Measurements from ENCODE around the gene CDKN1A.

The CDKN1A gene

GRCh38 chr6:36724514-36725390 is 46.2 kb downstream of the CDKN1A start:
- H3K4me2 ChIP-seq (ENCODE audit: low read length) = no peak overlapping the region
- H2AFZ ChIP-seq (ENCODE audit: low read length) = no peak overlapping the region
- no peaks in the 10 kb centered on the region for H3K79me2 ChIP-seq (ENCODE audit: insufficient read depth, low read length)
- no peak overlapping the region for H3K27ac ChIP-seq (ENCODE audit: low read depth, low read length, poor library complexity, severe bottlenecking)
- H3K4me3 ChIP-seq (ENCODE audit: low read depth, low read length, poor library complexity, severe bottlenecking) = no peak overlapping the region
- H3K9me2 ChIP-seq (ENCODE audit: low read depth, low read length) = no peaks in the 10 kb centered on the region
- H3K27me3 ChIP-seq (ENCODE audit: insufficient read depth, low read length) = no peaks in the 10 kb centered on the region
- peaks cover 17% of the 10 kb centered on the region for H3K4me1 ChIP-seq (ENCODE audit: insufficient read depth, low read length, severe bottlenecking)
- H3K9me3 ChIP-seq (ENCODE audit: low read length) = no peaks in the 10 kb centered on the region
- TF ChIP-seq CTCF (IDR thresholded peaks at IDR 0.05; ENCODE audit: low read length) (peak; percentile 43; the same call in 1 of the 2 replicates), EZH2 (IDR thresholded peaks at IDR 0.05; ENCODE audit: borderline replicate concordance, low read length) (no peak)
- no peaks in the 10 kb centered on the region for H3F3A ChIP-seq (ENCODE audit: insufficient read depth, low read length)
- H3K36me3 ChIP-seq (ENCODE audit: insufficient read depth, low read length) = no peaks in the 10 kb centered on the region
- no peak overlapping the region for H3K9ac ChIP-seq (ENCODE audit: low read length)
- H4K20me1 ChIP-seq (ENCODE audit: insufficient read depth, low read length) = no peaks in the 10 kb centered on the region

- Histone ChIP-seq H3K27me3 (ENCODE audit: insufficient read depth, low read length) (no peaks in the 10 kb centered on the region), H3K4me1 (ENCODE audit: insufficient read depth, low read length, severe bottlenecking) (peaks cover 9% of the 10 kb centered on the region), H3K79me2 (ENCODE audit: insufficient read depth, low read length) (no peaks in the 10 kb centered on the region), H3K9me2 (ENCODE audit: low read depth, low read length) (no peaks in the 10 kb centered on the region), H4K20me1 (ENCODE audit: insufficient read depth, low read length) (no peaks in the 10 kb centered on the region), H3F3A (ENCODE audit: insufficient read depth, low read length) (no peaks in the 10 kb centered on the region), H3K27ac (ENCODE audit: low read depth, low read length, poor library complexity, severe bottlenecking) (no peak overlapping the region), H3K9ac (ENCODE audit: low read length) (no peak overlapping the region), H2AFZ (ENCODE audit: low read length) (no peak overlapping the region), H3K4me3 (ENCODE audit: low read depth, low read length, poor library complexity, severe bottlenecking) (no peak overlapping the region), H3K4me2 (ENCODE audit: low read length) (no peak overlapping the region), H3K36me3 (ENCODE audit: insufficient read depth, low read length) (no peaks in the 10 kb centered on the region), H3K9me3 (ENCODE audit: low read length) (no peaks in the 10 kb centered on the region)
- TF ChIP-seq EZH2 (IDR thresholded peaks at IDR 0.05; ENCODE audit: borderline replicate concordance, low read length) = no peak
- no peak for TF ChIP-seq CTCF (IDR thresholded peaks at IDR 0.05; ENCODE audit: low read length)
These were observed 47.1 kb downstream of the CDKN1A start for GRCh38 chr6:36725581-36725980.

GRCh38 chr6:36727505-36728021 is 49.0 kb downstream of the CDKN1A start:
- Histone ChIP-seq H3K79me2 (ENCODE audit: insufficient read depth, low read length) (no peaks in the 10 kb centered on the region), H3K9me2 (ENCODE audit: low read depth, low read length) (no peaks in the 10 kb centered on the region), H3K9ac (ENCODE audit: low read length) (no peak overlapping the region), H3K27me3 (ENCODE audit: insufficient read depth, low read length) (0 out of 2 replicates have a peak, but pooled peaks cover under 1% of the 10 kb centered on the region), H3F3A (ENCODE audit: insufficient read depth, low read length) (no peaks in the 10 kb centered on the region), H3K27ac (ENCODE audit: low read depth, low read length, poor library complexity, severe bottlenecking) (no peak overlapping the region), H3K36me3 (ENCODE audit: insufficient read depth, low read length) (no peaks in the 10 kb centered on the region), H3K9me3 (ENCODE audit: low read length) (no peaks in the 10 kb centered on the region), H4K20me1 (ENCODE audit: insufficient read depth, low read length) (no peaks in the 10 kb centered on the region), H2AFZ (ENCODE audit: low read length) (no peak overlapping the region), H3K4me2 (ENCODE audit: low read length) (no peak overlapping the region), H3K4me1 (ENCODE audit: insufficient read depth, low read length, severe bottlenecking) (peaks cover 9% of the 10 kb centered on the region), H3K4me3 (ENCODE audit: low read depth, low read length, poor library complexity, severe bottlenecking) (no peak overlapping the region)
- TF ChIP-seq EZH2 (IDR thresholded peaks at IDR 0.05; ENCODE audit: borderline replicate concordance, low read length) = no peak
- TF ChIP-seq CTCF (IDR thresholded peaks at IDR 0.05; ENCODE audit: low read length) = no peak
